ENCODE results near the gene LRPAP1. TPM values are rescaled to one million over a fixed set of nuclear protein-coding genes. Genes with fewer than 3 reads are reported as not detected.
A peak's percentile ranks its signal among the peaks of the same experiment; 100 is the strongest.
"Not testable (repeated sequence)": the region's sequence is repeated elsewhere in the genome, so short reads cannot be mapped to it uniquely, and the experiment has no call there.

LRPAP1 gene, protein sequence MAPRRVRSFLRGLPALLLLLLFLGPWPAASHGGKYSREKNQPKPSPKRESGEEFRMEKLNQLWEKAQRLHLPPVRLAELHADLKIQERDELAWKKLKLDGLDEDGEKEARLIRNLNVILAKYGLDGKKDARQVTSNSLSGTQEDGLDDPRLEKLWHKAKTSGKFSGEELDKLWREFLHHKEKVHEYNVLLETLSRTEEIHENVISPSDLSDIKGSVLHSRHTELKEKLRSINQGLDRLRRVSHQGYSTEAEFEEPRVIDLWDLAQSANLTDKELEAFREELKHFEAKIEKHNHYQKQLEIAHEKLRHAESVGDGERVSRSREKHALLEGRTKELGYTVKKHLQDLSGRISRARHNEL
- 100 to 1,000 TPM in 2 of 6 donors, 10 to 100 TPM in 4; 93.5 to 120 (median 96.2) TPM for polyA plus RNA-seq (ENCODE audit: low read depth in 6 of 6)

DNA sequence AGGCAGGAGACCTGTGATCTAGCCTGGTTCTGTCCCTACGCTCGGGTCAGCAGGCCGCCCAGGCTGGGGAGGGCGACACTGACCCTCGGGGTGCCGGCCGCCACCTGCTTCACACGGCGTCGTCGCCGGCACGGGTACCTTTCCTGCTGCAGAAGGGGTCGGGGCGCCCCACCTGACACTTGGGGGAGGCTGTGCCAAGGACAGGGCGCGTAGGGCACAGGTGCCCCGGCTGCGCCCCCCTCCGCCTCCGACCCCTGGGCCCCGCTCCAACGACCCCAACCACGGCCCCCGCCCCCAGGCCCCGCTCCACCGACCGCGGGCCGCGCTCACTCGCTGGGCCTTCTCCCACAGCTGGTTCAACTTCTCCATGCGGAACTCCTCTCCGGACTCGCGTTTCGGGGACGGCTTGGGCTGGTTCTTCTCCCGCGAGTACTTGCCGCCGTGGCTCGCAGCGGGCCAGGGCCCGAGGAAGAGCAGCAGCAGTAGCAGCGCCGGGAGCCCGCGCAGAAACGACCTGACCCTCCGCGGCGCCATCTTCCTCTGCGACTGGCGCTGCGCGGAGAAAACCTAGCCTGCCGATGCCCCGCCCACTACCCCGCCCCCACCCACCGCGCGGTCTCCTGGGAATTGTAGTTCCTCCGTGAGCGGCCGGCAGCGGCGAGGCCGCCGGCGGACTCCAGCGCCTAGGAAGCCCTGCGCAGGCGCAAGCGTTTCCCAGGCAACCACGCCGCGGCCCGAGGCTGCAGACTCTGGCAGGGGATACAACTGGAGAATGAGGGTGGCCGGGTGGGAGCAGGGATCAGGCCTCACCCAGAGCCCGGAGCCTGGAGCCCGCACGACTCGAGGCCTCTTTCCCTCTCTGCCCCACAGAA lies at the start of gene LRPAP1:
TSS of gene LRPAP1 (minus strand) at position 544 of the 872 bp plus-strand sequence. CDS start at position 534, 10 bp downstream.
- Mint-ChIP-seq H3K36me3 (peaks cover 0 to 7% of the 10 kb centered on the region in 2 donors), H3K4me1 (peaks cover 43 to 54% (median 50%) of the 10 kb centered on the region in 3 donors), H3K27ac (peak within 1 kb of the TSS; percentile 92 to 98 (median 96)), H3K9me3 (peaks cover 0 to 5% (median 2%) of the 10 kb centered on the region in 7 donors), H3K27me3 (peaks cover 5 to 10% (median 10%) of the 10 kb centered on the region in 3 donors), H3K4me3 (peak within 1 kb of the TSS; percentile 88 to 100 (median 99))
- DNase-seq, result peak; percentile 82
- ATAC-seq (ENCODE audit: low read depth in 2 of 2), result peak; percentile 84 to 86

DNA sequence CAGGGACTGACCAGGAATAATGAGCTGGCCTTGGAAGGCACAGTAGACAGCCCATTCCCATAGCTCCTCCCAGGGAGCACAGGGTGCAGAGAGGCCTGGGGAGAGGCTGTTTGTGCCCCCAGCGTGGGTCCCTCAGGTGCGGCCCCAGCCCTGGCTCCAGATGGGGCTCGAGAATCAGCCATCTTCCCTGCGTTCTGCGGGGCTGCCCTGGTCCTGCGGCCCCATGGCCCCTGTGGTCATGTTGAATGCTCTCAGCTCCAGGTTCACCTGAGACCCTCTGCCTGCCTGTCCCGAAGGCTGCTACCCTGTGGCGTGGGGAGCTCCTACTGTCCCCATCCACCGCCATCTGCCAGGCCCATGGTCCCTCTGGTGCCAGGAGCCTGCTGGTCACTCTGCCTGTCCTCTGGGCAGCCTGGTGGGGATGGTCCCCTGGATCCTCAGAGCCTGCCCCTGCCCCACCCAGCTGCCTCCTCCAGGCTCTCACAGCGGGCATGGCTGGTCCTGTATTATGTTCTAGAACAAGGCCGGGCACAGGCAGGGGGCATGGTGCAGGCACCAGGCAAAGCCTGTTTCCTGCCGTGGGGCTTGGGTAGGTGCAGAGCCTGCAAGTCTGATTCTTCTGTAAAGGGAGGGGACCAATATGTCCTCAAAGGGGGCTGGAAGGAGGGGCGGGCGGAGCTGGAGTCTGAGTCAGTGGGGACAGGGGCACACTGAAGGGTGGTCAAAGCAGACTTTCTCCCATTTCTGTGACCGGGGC lies 49.3 kb upstream of the LRPAP1 start:
- H3K27me3 Mint-ChIP-seq, result peaks cover 13 to 36% (median 32%) of the 10 kb centered on the region in 3 donors
- DNase-seq; ATAC-seq (ENCODE audit: low read depth in 2 of 2); H3K36me3 Mint-ChIP-seq; H3K27ac Mint-ChIP-seq; H3K4me1 Mint-ChIP-seq; H3K4me3 Mint-ChIP-seq: not testable (repeated sequence)
- H3K9me3 Mint-ChIP-seq, result peaks cover 0 to 12% (median 1%) of the 10 kb centered on the region in 7 donors

DNA sequence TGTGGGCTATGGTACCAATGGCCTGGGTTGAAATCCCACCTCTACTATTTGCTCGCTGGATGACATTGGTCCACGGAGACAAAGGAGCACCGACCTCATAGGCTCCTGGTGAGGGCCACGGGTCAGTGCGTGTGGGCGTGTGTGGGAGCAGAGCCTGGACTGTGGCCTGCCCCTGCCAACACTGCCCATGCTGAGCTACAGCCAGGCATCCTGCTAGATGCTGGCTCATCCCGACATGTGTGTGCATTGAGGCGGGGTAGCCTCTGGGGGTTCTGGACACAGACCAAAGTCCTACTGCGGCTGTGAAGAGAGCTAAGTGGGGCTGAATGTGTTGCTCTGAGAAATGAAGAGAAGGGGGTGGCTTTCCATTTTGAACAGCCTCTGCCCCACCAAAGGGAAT lies 48.6 kb upstream of the LRPAP1 start:
- H3K36me3 Mint-ChIP-seq; ATAC-seq (ENCODE audit: low read depth in 2 of 2); H3K4me1 Mint-ChIP-seq; H3K4me3 Mint-ChIP-seq; DNase-seq: not testable (repeated sequence)
- H3K9me3 Mint-ChIP-seq, result peaks cover 0 to 12% (median 1%) of the 10 kb centered on the region in 7 donors
- H3K27ac Mint-ChIP-seq, result peak overlapping the region in 1 of 6 donors; percentile 76
- peaks cover 12 to 38% (median 30%) of the 10 kb centered on the region in 3 donors for H3K27me3 Mint-ChIP-seq

DNA sequence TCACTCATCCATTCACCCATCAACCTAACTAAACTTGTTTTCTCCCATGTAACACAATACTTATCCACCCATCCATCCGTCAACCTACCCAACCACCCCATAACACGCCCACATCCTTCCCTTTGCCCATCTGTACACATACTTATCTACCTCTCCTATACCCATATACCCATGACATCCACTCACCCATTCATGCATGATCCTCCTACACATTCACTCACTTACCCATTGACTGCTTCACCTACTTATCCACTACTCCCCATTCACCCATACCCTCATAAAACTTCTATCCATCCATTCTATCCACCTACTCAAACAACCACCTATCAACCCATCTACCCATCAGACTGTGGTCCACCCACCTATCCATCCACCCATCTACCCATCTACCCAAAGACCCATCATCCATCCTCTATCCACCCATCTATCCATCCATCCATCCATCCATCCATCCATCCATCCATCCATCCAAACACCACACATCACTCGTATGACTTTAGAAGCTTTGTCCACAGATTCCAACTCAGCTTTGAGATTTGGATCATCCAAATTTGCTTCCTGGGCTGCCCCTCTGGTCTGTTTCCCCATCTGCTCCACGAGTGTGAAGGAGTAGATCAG lies 46.4 kb upstream of the LRPAP1 start:
- H3K36me3 Mint-ChIP-seq; H3K27ac Mint-ChIP-seq; H3K4me3 Mint-ChIP-seq; ATAC-seq (ENCODE audit: low read depth in 2 of 2); DNase-seq; H3K4me1 Mint-ChIP-seq: not testable (repeated sequence)
- H3K27me3 Mint-ChIP-seq, result peaks cover 6 to 38% (median 24%) of the 10 kb centered on the region in 3 donors
- H3K9me3 Mint-ChIP-seq, result peaks cover 0 to 12% (median 1%) of the 10 kb centered on the region in 7 donors

DNA sequence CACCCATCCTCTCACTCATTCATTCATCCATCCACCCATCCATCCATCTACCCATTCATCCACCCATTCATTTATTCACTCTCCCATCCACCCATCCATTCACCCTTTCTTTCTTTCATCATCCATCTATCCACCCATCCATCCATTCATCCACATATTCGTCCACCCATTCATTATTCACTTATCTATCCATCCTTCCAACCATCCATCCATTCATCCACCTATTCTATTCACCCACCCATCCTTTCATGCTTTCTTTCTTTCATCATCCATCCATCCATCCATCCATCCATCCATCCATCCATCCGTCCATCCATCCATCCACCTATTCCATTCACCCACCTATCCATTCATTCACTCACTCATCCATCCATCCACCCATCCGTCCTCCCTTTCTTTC lies 45.8 kb upstream of the LRPAP1 start:
- Mint-ChIP-seq H3K9me3 (peaks cover 0 to 12% (median under 1%) of the 10 kb centered on the region in 7 donors), H3K27me3 (peaks cover under 1 to 32% (median 24%) of the 10 kb centered on the region in 3 donors)
- H3K4me3 Mint-ChIP-seq; DNase-seq; H3K27ac Mint-ChIP-seq; ATAC-seq (ENCODE audit: low read depth in 2 of 2); H3K36me3 Mint-ChIP-seq; H3K4me1 Mint-ChIP-seq: not testable (repeated sequence)

DNA sequence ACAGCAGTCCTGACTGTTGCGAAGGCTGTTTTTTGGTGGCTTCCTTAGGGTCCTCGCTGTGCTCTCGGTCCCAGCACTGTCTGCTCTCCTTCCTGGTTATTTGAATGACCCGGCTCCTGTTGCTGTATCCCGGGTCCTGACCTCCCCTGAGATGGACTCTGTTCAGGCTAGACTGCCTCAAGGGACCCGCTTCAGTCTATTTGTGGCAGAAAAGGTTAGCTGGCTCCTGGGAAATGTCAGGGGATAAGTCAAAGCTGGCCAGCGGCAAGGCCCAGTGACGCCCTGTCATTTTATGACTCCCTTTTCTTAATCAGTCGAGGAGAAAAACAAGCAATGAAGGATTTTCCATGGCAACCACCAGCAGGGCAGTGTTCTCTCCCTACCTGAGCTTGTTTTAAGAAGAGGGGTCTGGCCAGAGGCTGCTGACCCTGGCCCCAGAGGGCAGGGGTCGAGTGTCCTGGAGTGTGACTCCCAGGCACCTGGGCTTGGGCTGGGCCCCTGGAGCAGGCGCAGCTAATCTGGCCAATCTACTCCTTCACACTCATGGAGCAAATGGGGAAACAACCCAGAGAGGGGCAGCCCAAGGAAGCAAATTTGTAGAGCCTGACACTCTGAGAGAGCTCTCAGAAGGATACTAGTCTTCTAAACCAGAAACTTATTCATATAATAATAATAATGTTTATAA lies 45.1 kb upstream of the LRPAP1 start:
- DNase-seq; H3K27ac Mint-ChIP-seq; H3K4me1 Mint-ChIP-seq; ATAC-seq (ENCODE audit: low read depth in 2 of 2); H3K36me3 Mint-ChIP-seq; H3K9me3 Mint-ChIP-seq; H3K4me3 Mint-ChIP-seq: not testable (repeated sequence)
- H3K27me3 Mint-ChIP-seq, result peaks cover 0 to 32% (median 19%) of the 10 kb centered on the region in 3 donors

DNA sequence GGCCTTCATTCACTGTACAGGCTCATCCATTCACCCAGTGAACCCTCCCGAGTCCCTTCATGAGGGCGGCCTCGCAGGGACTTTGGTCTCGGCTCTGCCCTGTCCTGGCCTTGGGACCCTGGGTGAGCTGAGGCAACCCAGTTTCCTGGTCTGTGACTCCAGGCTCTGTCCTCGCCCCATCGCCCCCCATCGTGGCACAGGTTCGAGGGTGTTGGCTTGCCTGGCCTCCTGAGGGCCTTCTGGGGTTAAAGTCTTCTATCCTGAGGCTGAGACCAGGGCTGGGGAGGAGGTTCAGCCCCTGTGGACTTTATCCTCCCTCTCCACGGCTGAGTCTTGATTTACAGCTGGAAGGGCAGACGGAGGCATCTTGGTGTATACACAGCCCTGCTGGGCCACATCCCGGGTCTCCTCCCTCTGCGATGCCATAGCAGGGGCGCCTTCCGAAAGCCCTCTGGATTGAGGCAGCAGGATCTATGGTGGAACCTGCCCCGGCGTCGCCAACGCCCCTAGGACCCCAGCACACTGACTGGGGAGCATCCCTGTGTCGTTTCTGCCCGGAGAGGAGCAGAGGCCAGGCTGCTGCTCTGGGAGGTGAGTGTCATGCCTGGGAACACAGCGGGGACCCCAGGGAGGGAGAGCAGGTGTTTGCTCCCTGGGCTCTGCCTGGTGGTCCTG lies 44.4 kb upstream of the LRPAP1 start:
- not testable (repeated sequence) for H3K36me3 Mint-ChIP-seq; H3K9me3 Mint-ChIP-seq; H3K4me1 Mint-ChIP-seq; DNase-seq; H3K27ac Mint-ChIP-seq; H3K4me3 Mint-ChIP-seq; ATAC-seq (ENCODE audit: low read depth in 2 of 2)
- peaks cover 0 to 28% (median 17%) of the 10 kb centered on the region in 3 donors for H3K27me3 Mint-ChIP-seq

DNA sequence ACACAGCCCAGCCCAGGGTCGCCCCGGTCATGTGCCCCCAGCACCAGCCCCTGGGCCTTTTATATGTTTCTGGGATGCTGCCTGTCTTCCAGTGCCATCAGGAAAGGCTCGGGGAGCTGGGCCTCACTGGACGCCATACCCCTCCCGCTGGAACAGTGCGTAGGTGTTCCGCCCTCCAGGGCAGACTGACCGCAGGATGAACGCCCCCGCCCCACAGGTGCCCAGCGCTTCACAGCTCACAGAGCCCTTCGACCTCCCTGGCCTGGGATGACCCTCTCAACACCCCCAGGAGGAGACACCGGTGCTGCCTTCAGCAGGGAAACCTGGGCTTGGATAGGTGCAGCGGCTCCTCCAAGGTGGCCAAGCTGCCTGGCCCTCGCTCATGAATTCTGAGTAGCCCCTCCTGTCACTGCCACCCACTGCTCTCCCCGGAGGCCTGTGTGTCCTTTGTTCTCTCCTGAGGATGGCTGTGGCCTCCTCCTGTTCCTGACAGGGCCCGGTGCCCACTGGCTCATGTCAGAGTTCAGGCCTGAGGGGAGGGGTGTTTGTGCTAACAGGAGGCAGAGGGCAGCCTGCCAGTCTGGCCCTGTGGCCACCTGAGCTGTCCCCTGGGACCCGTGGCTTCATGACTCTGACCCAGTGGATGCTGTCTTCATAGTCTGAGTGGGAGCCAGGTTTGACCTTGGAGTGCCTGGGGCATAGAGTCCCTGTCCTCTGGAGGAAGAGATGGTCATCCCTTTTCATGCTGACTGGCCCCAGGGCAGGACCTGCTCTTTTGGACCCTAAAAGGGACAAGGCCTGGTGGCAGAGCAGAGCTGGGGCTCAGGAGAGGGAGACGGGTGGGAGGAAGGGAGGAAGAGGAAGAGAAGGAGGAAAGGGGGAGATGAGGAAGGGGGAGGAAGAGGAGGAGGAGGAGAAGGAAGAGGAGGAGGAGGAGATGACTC lies 43.5 kb upstream of the LRPAP1 start:
- not testable (repeated sequence) for ATAC-seq (ENCODE audit: low read depth in 2 of 2); H3K4me3 Mint-ChIP-seq; H3K36me3 Mint-ChIP-seq; DNase-seq; H3K9me3 Mint-ChIP-seq; H3K4me1 Mint-ChIP-seq; H3K27ac Mint-ChIP-seq
- H3K27me3 Mint-ChIP-seq, result peaks cover 0 to 25% (median 17%) of the 10 kb centered on the region in 3 donors

DNA sequence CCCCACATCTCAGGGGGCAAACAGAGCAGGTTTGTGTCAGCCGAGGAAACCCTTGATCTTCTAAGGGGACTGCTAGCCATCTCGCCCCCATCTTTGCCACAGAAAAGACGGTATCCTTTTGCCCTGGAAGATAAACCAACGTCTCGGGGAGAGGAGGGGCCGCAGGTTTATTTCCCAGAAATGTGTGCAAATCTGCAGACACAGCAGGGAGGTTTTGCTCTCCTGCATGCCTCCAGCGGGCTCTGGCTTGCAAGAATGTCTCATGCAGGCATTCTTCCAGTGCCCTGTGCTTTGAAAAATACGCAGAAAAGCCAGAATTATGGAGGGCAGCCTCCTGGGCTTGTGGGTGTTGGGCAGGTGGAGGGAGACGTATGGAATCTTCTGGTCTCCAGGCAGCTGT lies 42.6 kb upstream of the LRPAP1 start:
- not testable (repeated sequence) for H3K27ac Mint-ChIP-seq; DNase-seq; H3K4me1 Mint-ChIP-seq; ATAC-seq (ENCODE audit: low read depth in 2 of 2); H3K36me3 Mint-ChIP-seq; H3K9me3 Mint-ChIP-seq
- peaks cover 0 to 18% (median 17%) of the 10 kb centered on the region in 3 donors for H3K27me3 Mint-ChIP-seq
- peak overlapping the region in 2 of 8 donors; percentile 10 to 22 for H3K4me3 Mint-ChIP-seq

DNA sequence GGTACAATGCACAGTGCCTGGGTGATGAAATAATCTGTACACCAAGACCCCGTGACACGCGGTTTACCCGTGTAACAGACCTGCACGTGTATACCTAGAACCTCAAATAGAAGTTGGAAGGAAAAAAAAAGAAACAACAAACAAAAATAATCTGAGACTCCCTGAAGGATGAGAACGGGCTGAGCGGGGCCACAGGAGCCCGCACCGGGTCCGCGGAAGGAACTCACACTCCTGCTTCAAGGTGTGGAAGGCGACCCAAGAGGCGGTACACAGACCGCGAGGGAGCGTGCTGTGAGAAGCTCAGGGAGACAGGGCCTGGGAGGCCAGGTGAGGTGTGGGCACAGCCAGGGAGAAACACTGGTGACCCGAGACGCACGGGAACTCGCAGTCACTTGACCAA lies 42.1 kb upstream of the LRPAP1 start:
- not testable (repeated sequence) for H3K4me3 Mint-ChIP-seq; ATAC-seq (ENCODE audit: low read depth in 2 of 2); H3K27ac Mint-ChIP-seq; H3K36me3 Mint-ChIP-seq; DNase-seq; H3K9me3 Mint-ChIP-seq; H3K4me1 Mint-ChIP-seq
- peaks cover 0 to 18% (median 17%) of the 10 kb centered on the region in 3 donors for H3K27me3 Mint-ChIP-seq

DNA sequence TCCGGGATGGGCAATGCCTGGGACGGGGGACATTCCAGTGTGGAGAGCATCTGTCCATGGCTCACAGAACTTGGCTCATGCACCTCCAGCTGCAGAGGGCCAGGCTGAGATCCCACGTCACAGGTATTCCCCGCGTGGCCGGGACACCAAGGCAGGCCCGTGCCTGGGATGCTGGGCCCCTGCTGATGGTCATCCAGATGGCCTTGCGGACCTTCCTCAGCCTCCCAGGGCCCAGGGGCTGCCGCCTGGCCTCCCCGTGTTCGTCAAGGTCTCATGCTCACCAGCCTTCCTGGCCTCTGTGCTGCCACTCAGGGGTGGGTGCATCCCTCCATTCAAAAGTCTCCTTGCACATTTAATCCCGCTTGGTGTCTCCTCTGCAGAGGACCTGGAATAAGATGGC lies 40.9 kb upstream of the LRPAP1 start:
- H3K27me3 Mint-ChIP-seq, result peaks cover 0 to 9% (median 7%) of the 10 kb centered on the region in 3 donors
- no peaks in the 10 kb centered on the region for H3K36me3 Mint-ChIP-seq
- no peak overlapping the region for H3K27ac Mint-ChIP-seq
- no peak for ATAC-seq (ENCODE audit: low read depth in 2 of 2)
- peaks cover 0 to under 1% (median 0%) of the 10 kb centered on the region in 7 donors for H3K9me3 Mint-ChIP-seq
- no peaks in the 10 kb centered on the region for H3K4me1 Mint-ChIP-seq
- no peak overlapping the region for H3K4me3 Mint-ChIP-seq
- no peak for DNase-seq

All from naive B cell (primary cell).